Osteoblast (primary cell): Measurements from ENCODE around the gene ESRRG. TPM values are rescaled to one million over a fixed set of nuclear protein-coding genes. Genes with fewer than 3 reads are reported as not detected.

Experiments
- DNase-seq: peaks from one replicate; pipeline ENCODE4 v3.0.0; 2011; ENCODE audit warnings: low spot score, mixed read lengths; ENCODE audit not compliant: insufficient read length; ENCODE audit errors: missing footprints
- H2AFZ ChIP-seq: 2 replicates; pipeline ENCODE4 v1.6.0; 2011; ENCODE audit warnings: mild to moderate bottlenecking, low read length
- H3K27ac ChIP-seq: 2 replicates; pipeline ENCODE4 v1.5.1; 2011; ENCODE audit warnings: mild to moderate bottlenecking, low read depth, low read length, moderate library complexity
- H3K27me3 ChIP-seq: 2 replicates; pipeline ENCODE4 v1.6.0; 2012; ENCODE audit warnings: mild to moderate bottlenecking, control low read depth, inconsistent platforms, low read length, moderate library complexity; ENCODE audit not compliant: insufficient read depth
- H3K36me3 ChIP-seq: 2 replicates; pipeline ENCODE4 v1.5.1; 2011; ENCODE audit warnings: mild to moderate bottlenecking, low read length, control low read depth, moderate library complexity; ENCODE audit not compliant: insufficient read depth
- H3K4me1 ChIP-seq: 2 replicates; pipeline ENCODE4 v1.5.1; 2011; ENCODE audit warnings: mild to moderate bottlenecking, low read length, control low read depth, moderate library complexity; ENCODE audit not compliant: insufficient read depth
- H3K4me2 ChIP-seq: 2 replicates; pipeline ENCODE4 v1.6.0; 2011; ENCODE audit warnings: mild to moderate bottlenecking, low read length; ENCODE audit not compliant: insufficient read depth
- H3K4me3 ChIP-seq: fragments of 200-600 bp; sonication (generic); 3 replicates; pipeline ENCODE4 v1.5.1; 2012; ENCODE audit warnings: mild to moderate bottlenecking, low read length, inconsistent platforms; ENCODE audit not compliant: insufficient read depth
- H3K79me2 ChIP-seq: 2 replicates; pipeline ENCODE4 v1.6.0; 2012; ENCODE audit warnings: mild to moderate bottlenecking, low read length, control low read depth, inconsistent platforms; ENCODE audit not compliant: insufficient read depth
- H3K9me3 ChIP-seq: 2 replicates; pipeline ENCODE4 v1.5.1; 2011; ENCODE audit warnings: low read depth, low read length, control low read depth
- H4K20me1 ChIP-seq: 2 replicates; pipeline ENCODE4 v1.6.0; 2012; ENCODE audit warnings: mild to moderate bottlenecking, low read length, control low read depth; ENCODE audit not compliant: insufficient read depth
- CTCF ChIP-seq: IDR thresholded peaks from 2 replicates; pipeline ENCODE4 v1.5.1; 2011; ENCODE audit warnings: mild to moderate bottlenecking, low read depth, low read length, moderate library complexity; ENCODE audit errors: extremely low read depth
- total RNA-seq: library from RNA; depleted of rRNA; stranded (reverse); fragments of >200 nt; gene quantifications from 2 replicates; pipeline ENCODE4 v1.2.3, GENCODE V29; 2012

The ESRRG gene
- total RNA-seq, 1 donor: not detected

DNA sequence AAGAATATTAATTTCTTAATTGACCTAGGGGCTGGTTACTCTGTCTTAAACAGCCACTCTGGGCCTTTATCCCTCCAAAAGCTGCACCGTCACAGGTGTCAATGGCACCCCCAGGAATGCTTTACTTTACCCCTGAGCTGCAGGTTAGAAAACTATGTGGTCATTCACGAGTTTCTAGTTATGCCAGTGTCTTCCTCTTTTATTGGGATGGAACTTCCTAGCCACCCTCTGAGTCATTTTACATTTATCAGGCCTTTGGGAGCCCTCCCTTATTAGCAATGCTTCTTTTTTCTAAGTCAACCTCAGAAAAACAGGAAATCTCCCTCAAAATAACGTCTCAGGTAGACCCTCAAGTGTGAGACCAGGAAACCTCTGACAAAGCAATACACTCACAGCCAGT is 240.6 kb downstream of the ESRRG start:
- Histone ChIP-seq H3K27ac (no peak overlapping the region), H3K36me3 (no peaks in the 10 kb centered on the region), H2AFZ (no peak overlapping the region)

GRCh38 chr1:216478238-216478637 is 245.0 kb downstream of the ESRRG start:
- no peak overlapping the region for H2AFZ ChIP-seq
- TF ChIP-seq CTCF: no peak
- no peaks in the 10 kb centered on the region for H3K4me1 ChIP-seq
- no peaks in the 10 kb centered on the region for H3K36me3 ChIP-seq
- no peaks in the 10 kb centered on the region for H3K79me2 ChIP-seq
- H3K9me3 ChIP-seq: no peaks in the 10 kb centered on the region
- H4K20me1 ChIP-seq: no peaks in the 10 kb centered on the region
- H3K27me3 ChIP-seq: no peaks in the 10 kb centered on the region
- no peak overlapping the region for H3K27ac ChIP-seq
- DNase-seq: no peak
- no peak overlapping the region for H3K4me2 ChIP-seq
- H3K4me3 ChIP-seq: no peak overlapping the region

More for the DNA sequence above, 240.6 kb downstream of the ESRRG start:
- no peaks in the 10 kb centered on the region for H4K20me1 ChIP-seq
- no peak overlapping the region for H3K4me2 ChIP-seq
- H3K9me3 ChIP-seq: no peaks in the 10 kb centered on the region
- H3K4me1 ChIP-seq: no peaks in the 10 kb centered on the region
- TF ChIP-seq CTCF: no peak
- H3K4me3 ChIP-seq: no peak overlapping the region
- H3K27me3 ChIP-seq: no peaks in the 10 kb centered on the region
- H3K79me2 ChIP-seq: no peaks in the 10 kb centered on the region
- no peak for DNase-seq

- Histone ChIP-seq H3K4me3 (no peak overlapping the region), H3K27me3 (no peaks in the 10 kb centered on the region), H3K79me2 (no peaks in the 10 kb centered on the region), H4K20me1 (no peaks in the 10 kb centered on the region), H3K27ac (no peak overlapping the region), H3K4me2 (no peak overlapping the region), H3K9me3 (no peaks in the 10 kb centered on the region), H2AFZ (no peak overlapping the region), H3K36me3 (no peaks in the 10 kb centered on the region), H3K4me1 (no peaks in the 10 kb centered on the region)
- no peak for DNase-seq
- TF ChIP-seq CTCF: no peak
These were observed 246.9 kb downstream of the ESRRG start for GRCh38 chr1:216476341-216476740.

GRCh38 chr1:216475659-216476276 is 247.5 kb downstream of the ESRRG start:
- no peaks in the 10 kb centered on the region for H4K20me1 ChIP-seq
- H3K27ac ChIP-seq: no peak overlapping the region
- TF ChIP-seq CTCF: no peak
- H3K4me3 ChIP-seq: no peak overlapping the region
- H3K9me3 ChIP-seq: no peaks in the 10 kb centered on the region
- no peaks in the 10 kb centered on the region for H3K27me3 ChIP-seq
- no peaks in the 10 kb centered on the region for H3K36me3 ChIP-seq
- no peak overlapping the region for H3K4me2 ChIP-seq
- DNase-seq: no peak
- H3K79me2 ChIP-seq: no peaks in the 10 kb centered on the region
- no peaks in the 10 kb centered on the region for H3K4me1 ChIP-seq
- H2AFZ ChIP-seq: no peak overlapping the region
